GM19035 (cell line): ENCODE data around the gene IL1R1.

ENCODE experiments used
- ATAC-seq: cut with Tn5 transposase; IDR thresholded peaks from one replicate; pipeline ENCODE4 v1.9.1; 2021; ENCODE audit not compliant: unreplicated experiment

Gene IL1R1

GRCh38 chr2:102137138-102137537, 5.4 kb upstream of the IL1R1 start:
- no peak for ATAC-seq

GRCh38 chr2:102138331-102138730, 4.2 kb upstream of the IL1R1 start:
- no peak for ATAC-seq

- ATAC-seq = no peak
Measured at GRCh38 chr2:102139851-102140250, 2.7 kb upstream of the IL1R1 start.

GRCh38 chr2:102140377-102140776, 2.2 kb upstream of the IL1R1 start:
- no peak for ATAC-seq

- no peak for ATAC-seq
Measured at GRCh38 chr2:102141011-102141943, 1.3 kb upstream of the IL1R1 start.

- ATAC-seq = no peak
Measured at GRCh38 chr2:102142829-102143449, 393 bp downstream of the IL1R1 start.

GRCh38 chr2:102143450-102143985, 972 bp downstream of the IL1R1 start:
- ATAC-seq = no peak

- ATAC-seq = no peak
Measured at GRCh38 chr2:102144128-102144527, 1.6 kb downstream of the IL1R1 start.

- no peak for ATAC-seq
Measured at GRCh38 chr2:102145107-102145506, 2.6 kb downstream of the IL1R1 start.

GRCh38 chr2:102145934-102146333, 3.4 kb downstream of the IL1R1 start:
- ATAC-seq = no peak

GRCh38 chr2:102147935-102148334, 5.4 kb downstream of the IL1R1 start:
- no peak for ATAC-seq

GRCh38 chr2:102149243-102149642, 6.7 kb downstream of the IL1R1 start:
- ATAC-seq = no peak

- no peak for ATAC-seq
Measured at GRCh38 chr2:102149644-102150455, 7.3 kb downstream of the IL1R1 start.

- ATAC-seq = no peak
Measured at GRCh38 chr2:102154364-102154763, 11.8 kb downstream of the IL1R1 start.

- no peak for ATAC-seq
Measured at GRCh38 chr2:102154946-102155702, 12.6 kb downstream of the IL1R1 start.

- ATAC-seq = no peak
Measured at GRCh38 chr2:102155703-102156515, 13.4 kb downstream of the IL1R1 start.

- no peak for ATAC-seq
Measured at GRCh38 chr2:102158011-102158755, 15.6 kb downstream of the IL1R1 start.

GRCh38 chr2:102159295-102159694, 16.7 kb downstream of the IL1R1 start:
- no peak for ATAC-seq
